Upper lobe of left lung (tissue), 6 donors: Measurements from ENCODE around the gene TCL1B. TPM values are rescaled to one million over a fixed set of nuclear protein-coding genes. Genes with fewer than 3 reads are reported as not detected.

Experiments
- ATAC-seq, 2 donors: fragments of 200-7000 bp; cut with Tn5 transposase; one replicate each; pipeline ENCODE4 v1.9.1; 2022; ENCODE audit warnings: mild to moderate bottlenecking in 2 of 2, moderate library complexity in 2 of 2; ENCODE audit not compliant: low FRiP score in 2 of 2
- DNase-seq, 2 donors: peaks; one replicate each; pipeline ENCODE4 v3.0.0-alpha.2; 2019 to 2020
- H3K27ac ChIP-seq, 4 donors: fragments of 200-600 bp; sonication (generic); one replicate each; pipeline ENCODE4 v1.5.1; 2016 to 2019
- H3K27me3 ChIP-seq, 4 donors: fragments of 200-600 bp; sonication (generic); one replicate each; pipeline ENCODE4 v1.5.1; 2017 to 2019
- H3K36me3 ChIP-seq, 4 donors: fragments of 200-600 bp; sonication (generic); one replicate each; pipeline ENCODE4 v1.5.1; 2016 to 2019
- H3K4me1 ChIP-seq, 4 donors: fragments of 200-600 bp; sonication (generic); one replicate each; pipeline ENCODE4 v1.5.1; 2018 to 2019
- H3K4me3 ChIP-seq, 4 donors: fragments of 200-600 bp; sonication (generic); one replicate each; pipeline ENCODE4 v1.5.1; 2017 to 2019; ENCODE audit warnings: mild to moderate bottlenecking in 2 of 4, moderate library complexity in 1 of 4
- H3K9me3 ChIP-seq, 4 donors: fragments of 200-600 bp; sonication (generic); one replicate each; pipeline ENCODE4 v1.5.1; 2018 to 2019
- EP300 ChIP-seq, 4 donors: sonication (generic); formaldehyde crosslinking; IDR thresholded peaks; one replicate each; pipeline ENCODE4 v1.5.1; 2017; ENCODE audit warnings: antibody characterized with exemption in 4 of 4, control low read depth in 2 of 4
- POLR2A ChIP-seq, 4 donors: fragments of 450-650 bp; IDR thresholded peaks; one replicate each; pipeline ENCODE4 v1.5.1; 2016 to 2017; ENCODE audit warnings: antibody characterized with exemption in 4 of 4, mild to moderate bottlenecking in 2 of 4
- POLR2AphosphoS5 ChIP-seq, 2 donors: sonication (generic); formaldehyde crosslinking; IDR thresholded peaks; one replicate each; pipeline ENCODE4 v1.5.1; 2017; ENCODE audit warnings: antibody characterized with exemption in 2 of 2
- WGBS, 2 donors: methylation state at CpG; one replicate each; pipeline ENCODE4 v1.1.5; 2017 to 2018; 5-methylcytosine and 5-hydroxymethylcytosine counted together
- total RNA-seq, 6 donors: library from RNA; depleted of rRNA in 4 of 6; stranded (reverse); fragments of >200 nt in 4 of 6; gene quantifications; one replicate each; pipeline versions ENCODE4 v1.1.0 to v1.2.1, GENCODE V29; 2016 to 2021
- TF ChIP-seq, protein P1 (sequence below), 6 experiments: fragments of 450-650 bp in 4 of 6; fragments of 200-600 bp in 2 of 6; sonication (generic) in 2 of 6; IDR thresholded peaks; one replicate each; pipeline ENCODE4 v1.5.1; 2016 to 2019; ENCODE audit warnings: antibody characterized with exemption in 6 of 6
- donor health status: DM: no; HTN: no; CAD: no; lungs with moderate emphysema.
- donor health status: DM: no; HTN: yes; CAD: no; lungs with severe emphysema.

The TCL1B gene
- total RNA-seq, 6 donors from 2014 or later, result not detected

DNA sequence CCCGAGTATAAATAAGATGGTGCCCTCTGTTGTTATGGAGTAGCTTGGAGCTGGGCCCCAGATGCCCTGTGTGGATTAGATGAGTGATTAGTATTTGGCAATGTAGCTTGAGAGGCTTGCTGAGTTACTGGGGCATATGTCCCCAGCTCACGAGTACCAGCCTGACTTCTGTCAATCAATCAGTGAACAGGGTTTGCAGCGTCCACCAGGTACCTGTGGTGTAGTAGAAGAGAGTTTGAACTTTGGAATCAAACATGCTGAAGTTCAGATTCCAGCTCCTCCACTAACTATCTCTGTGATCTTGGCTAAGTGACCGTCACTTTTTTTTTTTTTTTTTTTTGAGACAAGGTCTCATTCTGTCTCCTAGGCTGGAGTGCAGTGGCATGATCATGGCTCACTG lies 11.6 kb upstream of the TCL1B start:
- Histone ChIP-seq H3K36me3 (no peaks in the 10 kb centered on the region), H3K4me1 (no peaks in the 10 kb centered on the region), H3K27ac (no peak overlapping the region), H3K27me3 (no peaks in the 10 kb centered on the region), H3K4me3 (no peak overlapping the region), H3K9me3 (no peaks in the 10 kb centered on the region)
- no peak for ATAC-seq
- TF ChIP-seq POLR2AphosphoS5 (IDR thresholded peaks at IDR 0.05) (no peak), POLR2A (IDR thresholded peaks at IDR 0.05) (no peak), EP300 (IDR thresholded peaks at IDR 0.05) (no peak)
- TF ChIP-seq, protein P1, sequence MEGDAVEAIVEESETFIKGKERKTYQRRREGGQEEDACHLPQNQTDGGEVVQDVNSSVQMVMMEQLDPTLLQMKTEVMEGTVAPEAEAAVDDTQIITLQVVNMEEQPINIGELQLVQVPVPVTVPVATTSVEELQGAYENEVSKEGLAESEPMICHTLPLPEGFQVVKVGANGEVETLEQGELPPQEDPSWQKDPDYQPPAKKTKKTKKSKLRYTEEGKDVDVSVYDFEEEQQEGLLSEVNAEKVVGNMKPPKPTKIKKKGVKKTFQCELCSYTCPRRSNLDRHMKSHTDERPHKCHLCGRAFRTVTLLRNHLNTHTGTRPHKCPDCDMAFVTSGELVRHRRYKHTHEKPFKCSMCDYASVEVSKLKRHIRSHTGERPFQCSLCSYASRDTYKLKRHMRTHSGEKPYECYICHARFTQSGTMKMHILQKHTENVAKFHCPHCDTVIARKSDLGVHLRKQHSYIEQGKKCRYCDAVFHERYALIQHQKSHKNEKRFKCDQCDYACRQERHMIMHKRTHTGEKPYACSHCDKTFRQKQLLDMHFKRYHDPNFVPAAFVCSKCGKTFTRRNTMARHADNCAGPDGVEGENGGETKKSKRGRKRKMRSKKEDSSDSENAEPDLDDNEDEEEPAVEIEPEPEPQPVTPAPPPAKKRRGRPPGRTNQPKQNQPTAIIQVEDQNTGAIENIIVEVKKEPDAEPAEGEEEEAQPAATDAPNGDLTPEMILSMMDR (IDR thresholded peaks at IDR 0.05), result no peak
- no peak for DNase-seq
- 75 to 79% methylated on average over 4 of the region's 4 CpGs for WGBS, 2 donors

GRCh38 chr14:95675486-95675885 lies 10.7 kb upstream of the TCL1B start:
- Histone ChIP-seq H3K27ac (no peak overlapping the region), H3K27me3 (no peaks in the 10 kb centered on the region), H3K36me3 (no peaks in the 10 kb centered on the region), H3K9me3 (no peaks in the 10 kb centered on the region), H3K4me1 (no peaks in the 10 kb centered on the region), H3K4me3 (no peak overlapping the region)
- TF ChIP-seq EP300 (IDR thresholded peaks at IDR 0.05) (no peak), POLR2AphosphoS5 (IDR thresholded peaks at IDR 0.05) (no peak), POLR2A (IDR thresholded peaks at IDR 0.05) (no peak)
- TF ChIP-seq, protein P1 (IDR thresholded peaks at IDR 0.05), result no peak
- no peak for DNase-seq
- no peak for ATAC-seq
- 70 to 75% methylated on average over 4 of the region's 4 CpGs for WGBS, 2 donors

DNA sequence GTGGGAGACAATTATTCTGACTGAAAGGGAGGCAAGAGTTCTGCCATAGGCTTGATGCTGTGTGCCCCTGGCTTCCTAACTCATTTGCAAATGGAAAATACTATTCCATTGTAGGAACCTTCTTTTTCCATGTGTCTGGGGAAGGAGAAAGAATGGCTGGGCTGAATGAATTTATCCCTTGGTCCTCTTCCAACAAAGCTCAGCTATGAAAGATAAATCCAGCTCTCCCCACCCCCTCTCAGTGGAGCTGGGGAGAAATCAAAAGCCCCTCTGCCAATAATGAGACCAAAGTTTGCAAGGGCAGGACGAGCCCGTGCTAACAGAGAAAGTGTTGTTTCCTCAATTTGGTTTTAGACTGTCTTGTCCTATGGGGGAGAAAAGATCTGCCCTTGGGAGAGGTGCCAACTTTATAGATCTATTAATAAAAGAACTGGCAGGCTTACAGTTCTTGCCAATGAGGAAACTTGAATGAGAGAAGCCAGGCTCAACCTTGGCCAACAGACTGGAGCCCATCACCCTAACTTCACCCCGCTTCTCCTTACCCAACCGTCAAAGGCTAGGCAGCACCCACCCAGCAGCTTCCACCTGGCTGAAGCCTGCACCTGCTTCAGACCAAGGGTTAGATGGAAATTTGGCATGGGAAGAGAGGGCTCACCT lies 8.9 kb upstream of the TCL1B start:
- WGBS, 2 donors, result 75 to 88% methylated on average over 4 of the region's 4 CpGs

DNA sequence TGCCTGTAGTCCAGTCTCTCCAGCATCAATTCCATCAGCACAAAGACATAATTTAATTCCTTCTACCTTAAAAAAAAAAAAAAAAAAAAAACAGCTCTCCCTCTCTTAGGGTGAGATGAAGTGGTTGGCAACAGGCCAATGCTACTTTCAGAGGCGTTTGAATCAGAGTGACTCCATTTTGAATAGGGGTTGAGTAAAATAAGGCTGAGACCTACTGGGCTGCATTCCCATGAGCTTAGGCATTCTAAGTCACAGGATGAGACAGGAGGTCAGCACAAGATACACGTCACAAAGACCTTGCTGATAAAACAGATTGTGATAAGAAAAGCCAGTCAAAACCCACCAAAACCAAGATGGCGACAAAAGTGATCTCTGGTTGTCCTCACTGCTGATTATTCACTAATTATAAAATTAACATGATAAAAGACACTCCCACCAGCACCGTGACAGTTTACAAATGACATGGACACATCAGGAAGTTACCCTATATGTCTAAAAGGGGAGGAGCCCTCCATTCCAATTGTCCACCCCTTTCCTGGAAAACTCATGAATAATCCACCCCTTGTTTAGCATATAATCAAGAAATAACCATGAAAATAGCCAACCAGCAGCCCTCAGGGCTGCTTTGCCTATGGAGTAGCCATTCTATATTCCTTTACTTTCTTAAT lies 6.9 kb upstream of the TCL1B start:
- no peaks in the 10 kb centered on the region for H3K4me1 ChIP-seq
- TF ChIP-seq, protein P1 (IDR thresholded peaks at IDR 0.05), result no peak
- no peak for TF ChIP-seq POLR2AphosphoS5 (IDR thresholded peaks at IDR 0.05)
- TF ChIP-seq POLR2A (IDR thresholded peaks at IDR 0.05), result no peak
- TF ChIP-seq EP300 (IDR thresholded peaks at IDR 0.05), result no peak
- H3K9me3 ChIP-seq, result no peaks in the 10 kb centered on the region
- H3K36me3 ChIP-seq, result no peaks in the 10 kb centered on the region
- H3K27me3 ChIP-seq, result no peaks in the 10 kb centered on the region
- DNase-seq (no peak), ATAC-seq (no peak)
- no peak overlapping the region for H3K4me3 ChIP-seq
- WGBS, 2 donors, result 65% methylated on average over 4 of the region's 4 CpGs
- no peak overlapping the region for H3K27ac ChIP-seq

More for the DNA sequence above, 8.9 kb upstream of the TCL1B start:
- no peaks in the 10 kb centered on the region for H3K4me1 ChIP-seq
- no peaks in the 10 kb centered on the region for H3K9me3 ChIP-seq
- no peak for DNase-seq
- H3K36me3 ChIP-seq, result no peaks in the 10 kb centered on the region
- TF ChIP-seq, protein P1 (IDR thresholded peaks at IDR 0.05), result no peak
- TF ChIP-seq EP300 (IDR thresholded peaks at IDR 0.05) (no peak), POLR2AphosphoS5 (IDR thresholded peaks at IDR 0.05) (no peak), POLR2A (IDR thresholded peaks at IDR 0.05) (no peak)
- no peak overlapping the region for H3K4me3 ChIP-seq
- no peak overlapping the region for H3K27ac ChIP-seq
- ATAC-seq, result no peak
- no peaks in the 10 kb centered on the region for H3K27me3 ChIP-seq
